ENCODE data around the gene CYP4F2.
"Not testable (repeated sequence)": the region's sequence is repeated elsewhere in the genome, so short reads cannot be mapped to it uniquely, and the experiment has no call there.

The CYP4F2 gene, protein sequence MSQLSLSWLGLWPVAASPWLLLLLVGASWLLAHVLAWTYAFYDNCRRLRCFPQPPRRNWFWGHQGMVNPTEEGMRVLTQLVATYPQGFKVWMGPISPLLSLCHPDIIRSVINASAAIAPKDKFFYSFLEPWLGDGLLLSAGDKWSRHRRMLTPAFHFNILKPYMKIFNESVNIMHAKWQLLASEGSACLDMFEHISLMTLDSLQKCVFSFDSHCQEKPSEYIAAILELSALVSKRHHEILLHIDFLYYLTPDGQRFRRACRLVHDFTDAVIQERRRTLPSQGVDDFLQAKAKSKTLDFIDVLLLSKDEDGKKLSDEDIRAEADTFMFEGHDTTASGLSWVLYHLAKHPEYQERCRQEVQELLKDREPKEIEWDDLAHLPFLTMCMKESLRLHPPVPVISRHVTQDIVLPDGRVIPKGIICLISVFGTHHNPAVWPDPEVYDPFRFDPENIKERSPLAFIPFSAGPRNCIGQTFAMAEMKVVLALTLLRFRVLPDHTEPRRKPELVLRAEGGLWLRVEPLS

GRCh38 chr19:15897738-15898276 is at the start of gene CYP4F2:
Gene CYP4F2, minus strand, starts transcription at chr19:15898074. Its CDS starts 463 bp downstream, at chr19:15897611.
- no peak for DNase-seq

DNA sequence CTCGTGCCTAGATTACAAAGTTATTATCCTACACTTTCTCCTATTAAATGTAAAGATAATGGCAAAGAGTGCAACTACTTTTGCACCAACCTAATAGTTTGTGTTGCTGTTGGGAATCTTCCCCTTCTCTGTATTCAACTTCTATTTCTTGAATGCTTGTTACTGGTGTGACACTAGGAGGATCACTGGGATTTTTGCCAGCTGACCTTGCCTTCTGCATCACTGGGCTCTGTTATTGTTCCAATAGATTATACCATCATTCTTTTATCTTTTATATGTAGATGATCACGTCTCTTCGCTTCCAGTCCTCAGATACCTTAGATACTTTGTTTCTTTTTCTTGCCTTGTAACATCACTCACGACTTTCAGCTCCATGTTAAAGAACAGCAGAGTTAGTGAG is 47.4 kb upstream of the CYP4F2 start:
- DNase-seq: no peak

DNA sequence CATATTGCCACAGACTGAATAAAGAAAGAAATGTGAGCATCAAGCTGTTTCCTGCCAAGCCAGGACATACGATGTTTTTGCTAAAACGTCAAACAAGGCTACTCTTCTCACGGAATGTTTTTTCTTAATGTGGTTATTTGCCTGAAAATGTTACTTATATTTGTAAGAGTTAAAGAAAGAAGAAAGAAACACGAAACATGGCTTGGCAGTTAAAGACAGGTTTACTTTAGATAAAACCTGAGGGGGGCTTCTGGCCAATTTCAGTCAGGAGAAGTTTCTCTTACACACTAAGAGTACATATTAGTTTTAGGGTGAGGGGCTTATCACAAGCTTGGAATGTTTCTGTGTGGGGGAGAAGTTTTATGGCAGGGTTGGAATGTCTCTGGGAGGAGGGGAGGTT is 46.5 kb upstream of the CYP4F2 start:
- DNase-seq: no peak

GRCh38 chr19:15937771-15938170 is 39.9 kb upstream of the CYP4F2 start:
- DNase-seq: no peak

DNA sequence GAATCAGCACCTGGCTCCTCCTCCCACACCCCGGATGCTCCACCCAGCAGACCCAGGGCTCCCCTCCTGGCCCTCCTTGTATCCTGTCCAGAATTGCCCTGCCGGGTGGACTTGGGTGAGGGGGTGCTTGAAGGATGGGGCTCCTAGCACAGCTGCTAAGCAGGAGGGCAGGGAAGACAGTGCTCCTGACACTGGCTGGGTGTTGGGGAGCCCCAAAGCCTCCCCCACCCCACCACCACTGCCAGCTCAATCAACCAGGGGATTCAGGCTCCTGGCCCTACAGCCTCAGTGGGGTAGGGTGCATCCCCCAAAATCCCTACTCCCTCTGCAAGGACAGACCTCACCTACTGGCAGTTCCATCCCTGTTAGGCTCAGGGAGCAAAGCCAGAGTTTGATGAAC is 39.1 kb upstream of the CYP4F2 start:
- no peak for DNase-seq

- no peak for DNase-seq
Observed at GRCh38 chr19:15936173-15936572, 38.3 kb upstream of the CYP4F2 start.

GRCh38 chr19:15935167-15935702 is 37.4 kb upstream of the CYP4F2 start:
- no peak for DNase-seq

GRCh38 chr19:15934332-15935078 is 36.6 kb upstream of the CYP4F2 start, which contains the start of gene CYP4F11:
Gene CYP4F11, minus strand, starts transcription at chr19:15934529. Its CDS starts 121 bp downstream, at chr19:15934408.
- no peak for DNase-seq

DNA sequence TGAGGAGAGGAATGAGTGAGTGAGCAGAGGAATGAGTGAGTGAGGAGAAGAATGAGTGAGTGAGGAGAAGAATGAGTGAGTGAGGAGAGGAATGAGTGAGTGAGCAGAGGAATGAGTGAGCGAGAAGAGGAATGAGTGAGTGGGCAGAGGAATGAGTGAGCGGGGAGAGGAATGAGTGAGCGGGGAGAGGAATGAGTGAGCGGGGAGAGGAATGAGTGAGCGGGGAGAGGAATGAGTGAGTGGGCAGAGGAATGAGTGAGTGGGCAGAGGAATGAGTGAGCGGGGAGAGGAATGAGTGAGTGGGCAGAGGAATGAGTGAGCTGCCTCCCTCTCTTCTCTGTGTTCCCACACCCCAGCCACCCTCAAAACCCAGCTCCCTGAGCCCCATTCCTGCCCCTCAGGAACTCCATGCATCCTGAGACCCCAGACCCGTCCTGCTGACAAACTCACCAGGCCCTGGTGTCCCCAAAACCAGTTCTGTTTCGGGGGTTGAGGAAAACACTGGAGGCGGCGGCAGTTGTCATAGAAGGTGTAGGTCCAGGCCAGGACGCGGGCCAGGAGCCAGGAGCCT is 36.0 kb upstream of the CYP4F2 start:
- DNase-seq: not testable (repeated sequence)

- DNase-seq: no peak
Observed at GRCh38 chr19:15928321-15928720, 30.4 kb upstream of the CYP4F2 start.

- DNase-seq: no peak
Observed at GRCh38 chr19:15926484-15926883, 28.6 kb upstream of the CYP4F2 start.

DNA sequence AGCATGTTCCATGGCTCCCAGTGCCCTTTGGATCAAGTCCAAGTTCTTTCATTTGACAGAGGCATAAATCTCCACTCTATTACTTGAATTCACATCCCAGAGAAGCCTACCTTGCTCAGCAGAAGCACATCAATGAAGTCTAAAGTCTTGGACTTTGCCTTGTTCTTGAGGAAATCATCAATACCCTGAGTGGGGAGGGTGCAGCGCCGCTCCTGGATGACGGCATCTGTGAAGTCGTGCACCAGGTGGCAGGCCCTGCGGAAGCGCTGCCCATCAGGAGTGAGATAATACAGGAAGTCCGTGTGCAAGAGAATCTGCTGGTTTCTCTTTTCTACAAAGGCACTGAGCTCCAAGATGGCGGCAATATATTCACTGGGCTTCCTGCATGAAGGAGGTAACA is 25.8 kb upstream of the CYP4F2 start:
- no peak for DNase-seq

GRCh38 chr19:15922021-15922420 is 24.1 kb upstream of the CYP4F2 start:
- DNase-seq: no peak

DNA sequence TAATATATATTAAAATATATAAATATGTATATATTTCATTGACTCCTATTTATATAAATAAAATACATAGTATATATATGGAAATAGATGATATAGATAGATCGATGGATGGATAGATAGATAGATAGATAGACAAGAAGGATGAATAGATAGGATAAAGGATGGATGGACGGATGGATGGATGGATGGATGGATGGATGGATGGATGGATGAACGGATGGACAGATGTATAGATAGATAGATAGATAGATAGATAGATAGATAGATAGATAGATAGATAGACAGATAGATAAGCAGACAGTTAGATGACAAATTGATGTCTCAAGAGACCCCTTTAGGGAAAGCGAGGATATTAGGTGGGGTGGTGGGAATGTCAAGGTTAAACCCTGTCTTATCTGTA is 21.4 kb upstream of the CYP4F2 start:
- no peak for DNase-seq

- DNase-seq: no peak
Observed at GRCh38 chr19:15915109-15915508, 17.2 kb upstream of the CYP4F2 start.

DNA sequence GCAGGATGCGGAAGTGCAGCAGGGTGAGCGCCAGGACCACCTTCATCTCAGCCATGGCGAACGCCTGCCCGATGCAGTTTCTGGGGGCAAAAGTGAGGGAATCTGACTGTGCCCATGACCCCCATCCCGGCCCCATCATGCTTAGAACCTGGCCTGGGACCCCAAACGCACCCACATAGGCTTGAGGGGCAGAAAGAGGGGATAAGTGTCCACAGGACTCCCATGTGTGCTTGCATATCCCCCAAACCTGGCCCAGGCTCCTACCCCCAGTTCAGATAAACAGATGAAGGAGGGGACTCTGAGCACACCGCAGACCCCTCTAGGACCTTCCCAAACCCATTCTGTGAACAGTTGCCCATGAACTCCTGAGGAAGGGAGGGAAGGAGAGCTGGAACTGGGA is 16.0 kb upstream of the CYP4F2 start:
- no peak for DNase-seq

DNA sequence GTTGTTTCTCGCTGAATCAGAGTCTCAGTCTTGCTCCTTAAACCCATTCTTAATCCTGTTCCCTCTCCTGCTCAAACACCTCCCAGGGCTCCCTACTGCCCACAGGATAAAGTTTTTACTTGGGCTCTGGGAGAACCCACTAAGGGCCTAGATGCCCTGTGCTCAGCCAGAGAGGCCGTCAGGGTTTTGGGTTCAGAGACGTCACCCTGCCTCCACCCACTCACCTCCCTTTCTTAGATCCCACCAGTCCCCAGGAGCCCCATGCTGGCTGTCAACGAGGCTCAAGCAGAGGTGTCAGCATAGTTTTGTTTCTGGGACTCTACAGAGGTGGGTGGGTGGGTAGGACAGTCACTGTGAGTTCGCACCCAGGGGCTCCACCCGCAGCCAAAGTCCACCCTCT is 15.5 kb upstream of the CYP4F2 start:
- DNase-seq: no peak

DNA sequence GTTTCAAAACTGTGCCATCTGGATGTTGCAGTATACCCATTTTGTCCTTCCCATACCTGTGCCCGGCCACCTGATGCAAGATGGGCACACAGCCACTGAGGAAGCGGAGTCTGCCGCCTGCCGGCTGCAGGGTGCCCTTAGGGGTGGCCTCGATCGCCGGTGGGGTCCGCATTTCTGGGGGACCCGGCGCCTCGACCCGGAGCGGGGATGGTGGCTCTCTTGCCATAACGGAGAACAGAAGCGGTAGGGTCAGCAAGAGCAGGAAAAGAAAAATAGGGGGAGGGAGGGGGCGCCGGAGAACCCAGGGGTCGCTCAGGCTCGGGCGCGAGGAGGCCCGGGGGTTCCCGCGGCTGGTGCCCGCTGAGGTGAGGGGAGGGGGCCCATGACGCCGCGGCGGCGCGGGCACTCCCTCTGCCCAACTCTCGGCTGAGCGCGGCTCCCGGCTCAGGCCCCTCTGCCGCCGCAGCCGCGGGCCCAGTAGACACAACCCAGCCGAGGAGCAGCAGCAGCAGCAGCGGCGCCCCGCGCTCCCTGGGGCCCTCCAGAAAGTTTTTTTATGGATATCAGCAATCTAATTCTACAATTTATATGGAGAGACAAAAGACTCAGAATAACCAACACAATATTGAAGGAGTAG is 13.8 kb upstream of the CYP4F2 start:
- no peak for DNase-seq

DNA sequence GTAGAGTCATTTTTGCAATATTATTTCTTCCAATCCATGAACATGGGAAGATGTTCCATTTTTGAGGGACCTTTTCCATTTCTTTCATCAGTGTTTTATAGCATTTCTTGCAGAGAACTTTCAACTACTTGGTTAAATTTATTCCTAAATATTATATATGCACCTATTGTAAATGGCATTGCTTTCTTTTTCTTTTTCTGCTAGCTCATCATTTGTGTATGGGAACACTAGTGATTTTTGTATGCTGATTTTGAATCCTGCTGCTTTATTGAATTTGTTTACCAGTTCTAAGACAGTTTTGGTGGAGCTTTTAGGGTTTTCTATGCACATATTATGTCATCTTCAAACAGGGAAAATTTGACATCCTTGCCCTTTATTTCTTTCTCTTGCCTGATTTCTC is 7.2 kb upstream of the CYP4F2 start:
- DNase-seq: no peak

DNA sequence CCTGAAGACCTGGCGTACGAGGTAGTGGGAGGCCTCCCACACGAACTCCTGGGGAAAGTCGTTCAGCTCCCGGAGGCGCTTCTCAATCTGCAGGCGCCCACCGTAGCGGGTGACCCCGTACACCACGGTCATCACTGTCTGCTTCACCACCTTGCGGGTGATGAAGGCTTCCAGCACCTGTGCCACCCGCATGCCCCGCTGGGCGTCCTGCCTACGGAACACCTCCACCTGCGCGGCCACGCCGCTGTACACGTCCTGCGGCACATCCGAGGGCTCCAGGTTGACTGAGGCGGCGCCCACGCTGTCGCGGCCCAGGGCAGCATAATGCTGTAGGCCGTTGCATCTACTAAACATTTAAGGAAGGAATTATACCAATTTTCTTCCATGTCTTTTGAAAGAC is 5.0 kb upstream of the CYP4F2 start:
- not testable (repeated sequence) for DNase-seq

- DNase-seq: no peak
Observed at GRCh38 chr19:15902254-15902653, 4.4 kb upstream of the CYP4F2 start.

DNA sequence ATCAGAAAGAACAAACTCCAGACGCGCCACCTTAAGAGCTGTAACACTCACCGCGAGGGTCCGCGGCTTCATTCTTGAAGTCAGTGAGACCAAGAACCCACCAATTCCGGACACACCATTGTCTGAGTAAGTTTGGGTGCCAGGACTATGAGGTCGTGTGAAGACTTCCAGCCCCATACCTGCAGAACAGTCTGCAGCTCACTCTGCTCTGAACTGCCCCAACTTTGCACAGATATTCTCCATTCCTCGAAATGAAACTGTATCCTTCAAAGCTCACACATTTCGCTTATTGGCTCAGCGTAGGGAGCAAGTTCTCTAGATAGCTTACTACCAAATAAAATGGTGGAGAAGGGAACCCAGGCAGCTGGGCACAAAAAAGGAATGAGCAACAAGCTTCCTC is 2.6 kb upstream of the CYP4F2 start:
- DNase-seq: no peak

DNA sequence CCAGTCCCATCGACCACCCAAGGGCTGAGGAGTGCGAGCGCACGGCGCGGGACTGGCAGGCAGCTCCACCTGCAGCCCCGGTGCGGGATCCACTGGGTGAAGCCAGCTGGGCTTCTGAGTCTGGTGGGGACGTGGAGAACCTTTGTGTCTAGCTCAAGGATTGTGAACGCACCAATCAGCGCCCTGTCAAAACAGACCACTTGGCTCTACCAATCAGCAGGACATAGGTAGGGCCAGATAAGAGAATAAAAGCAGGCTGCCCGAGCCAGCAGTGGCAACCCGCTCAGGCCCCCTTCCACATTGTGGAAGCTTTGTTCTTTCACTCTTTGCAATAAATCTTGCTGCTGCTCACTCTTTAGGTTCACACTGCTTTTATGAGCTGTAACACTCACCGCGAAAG is 2.2 kb upstream of the CYP4F2 start:
- DNase-seq: not testable (repeated sequence)

All from activated gamma-delta T cell treated with Interleukin-2 at 50 U/mL for 16 hours (primary cell).